GM18873 (cell line): ENCODE measurements around the gene METTL4.
A peak's percentile ranks its signal among the peaks of the same experiment; 100 is the strongest.

Source experiments
- ATAC-seq: cut with Tn5 transposase; IDR thresholded peaks from one replicate; pipeline ENCODE4 v1.9.1; 2021; ENCODE audit warnings: mild to moderate bottlenecking, moderate library complexity, moderate number of reproducible peaks; ENCODE audit not compliant: unreplicated experiment, low FRiP score

METTL4 gene

GRCh38 chr18:2571200-2572170, at the start of gene METTL4, which contains the start of gene NDC80:
TSS of gene METTL4 (minus strand) at chr18:2571505. CDS start at chr18:2567216, 4,289 bp downstream.
TSS of gene NDC80 (plus strand) at chr18:2571557. CDS start at chr18:2572986, 1,429 bp downstream.
- ATAC-seq = peak; percentile 86

- no peak for ATAC-seq
These were observed 46.7 kb upstream of the METTL4 start for GRCh38 chr18:2618009-2618408.

GRCh38 chr18:2617401-2617998, 46.2 kb upstream of the METTL4 start:
- no peak for ATAC-seq

- no peak for ATAC-seq
These were observed 41.7 kb upstream of the METTL4 start for GRCh38 chr18:2612996-2613395.

GRCh38 chr18:2610549-2610948, 39.2 kb upstream of the METTL4 start:
- no peak for ATAC-seq

- no peak for ATAC-seq
These were observed 38.3 kb upstream of the METTL4 start for GRCh38 chr18:2609604-2610003.

GRCh38 chr18:2606335-2606734, 35.0 kb upstream of the METTL4 start:
- ATAC-seq = no peak

GRCh38 chr18:2602844-2603243, 31.5 kb upstream of the METTL4 start:
- no peak for ATAC-seq

- no peak for ATAC-seq
These were observed 26.3 kb upstream of the METTL4 start for GRCh38 chr18:2597639-2598038.

- no peak for ATAC-seq
These were observed 19.0 kb upstream of the METTL4 start for GRCh38 chr18:2590303-2590702.

- no peak for ATAC-seq
These were observed 18.2 kb upstream of the METTL4 start for GRCh38 chr18:2589345-2590068.

- ATAC-seq = no peak
These were observed 17.5 kb upstream of the METTL4 start for GRCh38 chr18:2588666-2589344.

GRCh38 chr18:2587788-2588187, 16.5 kb upstream of the METTL4 start:
- no peak for ATAC-seq

- ATAC-seq = no peak
These were observed 2.1 kb upstream of the METTL4 start for GRCh38 chr18:2573408-2573807.

- ATAC-seq = no peak
These were observed 1.6 kb upstream of the METTL4 start for GRCh38 chr18:2572892-2573291.

GRCh38 chr18:2572171-2572569, 865 bp upstream of the METTL4 start:
- ATAC-seq = no peak

GRCh38 chr18:2570772-2571199, 519 bp downstream of the METTL4 start:
- ATAC-seq = peak; percentile 31

- no peak for ATAC-seq
These were observed 1.7 kb downstream of the METTL4 start for GRCh38 chr18:2569338-2570207.

GRCh38 chr18:2568605-2569004, 2.7 kb downstream of the METTL4 start:
- no peak for ATAC-seq
